ENCODE data around the gene ACBD6. TPM values are rescaled to one million over a fixed set of nuclear protein-coding genes. Genes with fewer than 3 reads are reported as not detected.

The ACBD6 gene
- polyA plus RNA-seq, 3 donors, result 68.3 to 84.1 (median 76.7) TPM

DNA sequence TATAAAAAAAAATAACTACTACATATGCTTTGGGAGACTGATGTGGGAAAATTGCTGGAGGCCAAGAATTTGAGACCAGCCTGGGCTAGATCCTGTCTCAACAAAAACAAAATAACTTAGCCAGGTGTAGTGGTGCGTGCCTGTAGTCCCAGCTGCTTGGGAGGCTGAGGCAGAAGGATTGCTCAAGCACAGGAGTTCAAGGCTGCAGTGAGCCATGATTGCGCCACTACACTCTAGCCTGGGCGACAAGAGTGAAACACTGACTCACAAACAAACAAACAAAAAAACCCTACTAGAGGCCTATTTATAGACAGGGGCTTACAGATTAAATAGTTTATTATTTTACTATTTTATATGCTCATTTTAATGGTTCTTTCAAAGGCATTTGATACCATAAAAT lies 192.3 kb downstream of the ACBD6 start:
- DNase-seq, result no peak

DNA sequence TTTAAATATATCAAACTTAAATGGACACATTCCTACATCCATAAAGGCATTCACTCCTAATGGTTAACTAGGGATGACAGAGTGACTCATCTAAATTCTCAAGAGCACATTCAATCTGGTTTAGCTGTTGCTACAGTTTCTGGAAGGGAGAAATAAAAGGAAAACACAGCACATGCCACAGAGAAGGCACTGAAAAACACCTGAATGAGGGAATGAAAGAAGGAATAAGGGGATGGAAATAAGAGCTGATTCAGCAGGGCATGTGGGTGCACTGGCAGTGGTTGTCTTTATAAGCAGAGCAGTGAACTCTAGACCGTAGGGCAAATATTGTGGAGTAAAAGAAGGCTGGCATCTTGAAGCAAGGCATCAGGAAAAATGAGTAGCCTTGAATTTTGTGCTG lies 193.0 kb downstream of the ACBD6 start:
- DNase-seq, result no peak

DNA sequence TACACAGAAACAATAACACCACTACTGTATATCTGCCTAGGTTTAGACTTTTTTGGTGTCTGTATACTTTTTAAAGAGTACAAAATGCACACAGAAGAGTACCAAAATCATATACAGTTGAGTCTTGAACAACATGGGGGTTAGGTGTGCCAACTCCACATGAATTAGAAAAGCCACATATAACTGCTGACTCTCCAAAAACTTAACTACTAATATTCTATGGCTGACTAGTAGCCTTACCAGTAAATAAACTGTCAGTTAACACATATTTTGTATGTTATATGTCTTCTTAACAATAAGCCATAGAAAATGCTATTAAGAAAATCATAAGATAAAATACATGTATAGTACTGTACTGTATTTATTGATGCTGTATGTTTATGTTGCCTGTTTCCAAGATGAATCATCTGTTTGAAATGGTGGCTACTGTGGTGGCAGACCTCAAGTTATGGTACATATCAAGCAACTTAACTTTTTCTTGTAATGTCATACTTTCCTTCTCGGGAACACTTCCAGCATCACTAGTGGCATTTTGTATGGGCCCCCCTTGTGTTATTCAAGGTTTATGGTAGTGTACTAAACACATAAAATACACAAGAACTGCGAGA lies 201.1 kb downstream of the ACBD6 start:
- no peak for DNase-seq

DNA sequence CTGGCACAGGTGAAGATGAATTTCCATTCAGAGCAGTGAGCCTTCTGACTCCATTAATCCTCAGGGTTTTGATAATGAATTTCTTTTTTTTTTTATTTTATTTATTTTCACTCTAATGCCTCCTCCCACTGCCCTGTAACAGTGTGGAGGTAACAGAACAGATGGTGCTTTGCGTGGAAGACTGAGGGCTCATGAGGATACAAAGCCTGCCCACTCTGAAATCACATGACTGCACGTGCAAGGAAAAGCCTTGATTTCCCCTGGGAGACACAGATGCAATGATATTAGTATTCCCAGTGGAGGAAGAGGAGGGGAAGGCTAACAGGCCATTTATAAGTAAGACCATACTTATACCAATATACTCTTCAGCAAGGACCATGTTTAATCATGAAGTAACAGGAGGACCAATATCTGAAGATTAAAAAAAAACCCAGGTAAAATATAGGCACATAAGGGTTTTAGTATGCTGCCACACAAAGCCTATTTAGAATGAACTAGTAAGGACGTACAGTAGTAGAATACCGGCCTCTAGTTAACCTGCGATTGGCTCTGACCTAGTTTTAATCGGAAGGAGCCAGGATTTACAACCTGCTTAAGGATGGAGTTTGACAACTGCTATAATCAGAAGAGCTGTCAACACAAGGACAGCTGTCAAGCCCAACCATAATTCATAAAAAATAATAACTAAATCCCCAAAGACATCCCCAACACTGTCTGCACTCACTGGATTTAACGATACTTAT lies 202.7 kb downstream of the ACBD6 start:
- no peak for DNase-seq

DNA sequence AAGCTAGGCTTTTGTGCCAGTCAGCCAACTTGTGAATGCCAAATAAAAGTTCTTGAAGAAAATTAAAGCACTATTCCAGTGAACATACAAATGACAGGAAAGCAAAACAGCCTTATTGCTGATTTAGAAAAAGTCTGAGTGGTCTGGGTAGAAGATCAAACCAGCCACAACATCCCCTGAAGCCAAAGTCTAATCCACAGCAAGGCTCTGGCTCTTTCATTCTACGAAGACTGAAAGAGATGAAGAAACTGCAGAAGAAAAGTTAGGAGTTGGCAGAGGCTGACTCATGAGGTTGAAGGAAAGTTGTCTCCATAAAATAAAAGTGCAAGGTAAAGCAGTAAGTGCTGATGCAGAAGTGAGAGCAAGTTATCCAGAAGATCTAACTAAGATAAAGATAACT lies 206.4 kb downstream of the ACBD6 start:
- no peak for DNase-seq

DNA sequence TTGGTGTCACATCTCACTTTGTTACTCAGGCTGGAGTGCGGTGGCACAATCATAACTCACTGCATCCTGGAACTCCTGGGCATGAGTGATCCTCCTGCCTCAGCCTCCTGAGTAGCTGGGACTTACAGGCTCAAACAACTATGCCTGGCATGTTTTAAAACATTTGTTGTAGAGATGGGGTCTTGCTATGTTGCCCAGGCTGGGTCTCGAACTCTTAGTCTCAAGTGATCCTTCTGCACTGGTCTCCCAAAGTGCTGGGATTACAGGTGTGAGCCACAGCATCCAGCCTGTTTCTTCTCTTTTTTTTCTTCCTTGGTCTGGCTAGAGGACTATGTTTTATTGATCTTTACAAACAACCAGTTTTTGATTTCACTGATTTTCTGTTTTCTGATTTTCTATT lies 207.7 kb downstream of the ACBD6 start:
- no peak for DNase-seq

DNA sequence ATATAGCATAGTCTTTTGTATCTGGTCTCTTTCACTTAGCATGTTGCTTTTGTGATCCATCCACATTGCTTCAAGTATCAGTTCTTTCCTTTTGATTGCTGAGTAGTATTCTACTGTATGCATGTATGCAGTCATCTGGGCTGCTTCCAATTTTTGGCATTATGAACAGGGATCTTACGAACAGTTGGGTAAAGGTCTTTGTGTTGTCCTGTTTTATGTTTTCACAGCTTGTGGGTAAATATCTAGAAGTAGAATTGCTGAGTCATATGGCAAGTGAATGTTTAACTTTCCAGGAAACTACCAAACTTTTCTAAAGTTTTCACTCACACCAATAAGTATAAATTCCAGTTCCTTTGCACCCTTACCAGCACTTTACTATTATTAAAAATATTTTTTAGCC lies 211.4 kb downstream of the ACBD6 start:
- DNase-seq, result no peak

DNA sequence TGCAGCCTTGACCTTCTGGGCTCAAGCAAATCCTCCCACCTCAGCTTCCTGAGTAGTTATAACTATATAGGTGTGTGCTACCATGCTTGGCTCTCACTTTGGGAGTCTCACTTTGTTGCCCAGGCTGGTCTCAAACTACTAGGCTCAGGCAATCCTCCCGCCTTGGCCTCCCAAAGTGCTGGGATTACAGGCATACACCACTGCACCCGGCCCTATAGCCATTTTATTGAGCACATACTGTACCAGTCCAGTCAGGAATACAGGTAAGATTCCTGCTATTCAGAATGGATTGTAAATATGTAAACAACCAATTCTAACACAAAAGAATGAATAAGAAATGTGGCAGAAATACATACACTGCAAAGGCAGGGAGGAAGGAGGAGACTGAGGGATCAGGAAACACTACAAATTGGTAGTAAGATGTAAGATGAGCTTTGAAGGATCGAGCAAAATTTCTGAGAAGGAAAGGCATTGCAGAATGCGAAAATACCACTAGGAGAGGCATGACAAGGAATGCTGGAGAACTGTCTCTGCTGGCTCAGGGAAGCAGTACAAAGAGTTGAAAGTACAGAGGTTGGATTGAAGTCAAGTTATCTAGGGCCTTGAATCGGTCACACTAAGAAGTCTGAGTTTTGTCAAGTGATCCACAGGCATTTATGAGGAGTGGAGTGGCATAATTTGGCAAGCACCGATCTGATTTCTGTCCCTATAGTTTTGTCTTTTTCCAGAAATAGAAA lies 211.9 kb downstream of the ACBD6 start:
- no peak for DNase-seq

DNA sequence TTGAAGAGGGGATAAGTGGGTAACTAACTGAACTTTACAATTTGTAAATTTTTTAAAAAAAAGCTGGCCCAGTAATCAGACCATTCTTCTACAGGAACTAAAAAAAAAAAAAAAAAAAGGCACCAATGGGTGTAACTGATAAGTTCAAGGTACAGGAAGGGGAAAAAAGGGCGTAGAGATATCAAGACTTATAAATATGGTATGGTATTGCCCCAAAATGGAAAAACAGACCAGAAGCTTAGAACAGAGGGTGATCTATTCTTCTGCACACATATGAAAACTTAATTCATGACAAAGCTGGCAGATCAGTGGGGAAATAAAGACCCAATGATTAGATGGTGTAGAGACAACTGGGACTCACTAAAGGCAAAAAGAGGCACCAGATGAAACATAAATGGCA lies 213.4 kb downstream of the ACBD6 start:
- DNase-seq, result no peak

DNA sequence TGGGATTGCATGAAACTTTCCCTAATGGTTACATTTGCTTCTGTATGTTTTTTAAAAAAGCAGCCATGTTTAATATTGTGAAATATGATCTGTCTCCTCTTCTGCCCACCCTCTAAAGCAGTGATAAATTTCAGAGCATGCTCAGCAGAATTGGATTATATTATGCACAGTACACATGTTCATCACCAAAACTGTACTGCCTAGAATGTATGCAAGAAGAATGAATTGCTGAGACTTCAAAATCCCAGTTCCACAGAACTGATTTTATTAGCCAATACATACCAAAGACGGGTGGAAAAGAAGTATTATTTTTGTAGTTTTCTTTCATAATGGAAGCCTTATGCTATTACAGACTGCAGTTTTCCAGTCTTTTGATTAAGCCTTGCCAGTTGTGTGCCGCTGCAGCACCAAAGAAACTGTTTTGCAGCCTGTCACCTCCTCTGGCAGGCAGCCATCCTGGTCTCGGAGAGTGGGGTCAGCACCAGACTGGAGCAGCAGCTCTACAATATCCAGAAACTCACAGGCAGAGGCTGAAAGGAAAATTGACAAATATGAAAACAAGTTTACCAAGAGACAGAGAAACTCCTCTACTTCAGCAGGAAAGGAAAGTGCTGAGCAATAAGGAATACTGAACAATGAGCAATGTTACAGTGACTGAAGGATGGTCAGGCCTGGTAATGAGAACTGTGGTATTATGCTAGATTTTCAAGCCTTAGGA lies 214.2 kb downstream of the ACBD6 start:
- no peak for DNase-seq

DNA sequence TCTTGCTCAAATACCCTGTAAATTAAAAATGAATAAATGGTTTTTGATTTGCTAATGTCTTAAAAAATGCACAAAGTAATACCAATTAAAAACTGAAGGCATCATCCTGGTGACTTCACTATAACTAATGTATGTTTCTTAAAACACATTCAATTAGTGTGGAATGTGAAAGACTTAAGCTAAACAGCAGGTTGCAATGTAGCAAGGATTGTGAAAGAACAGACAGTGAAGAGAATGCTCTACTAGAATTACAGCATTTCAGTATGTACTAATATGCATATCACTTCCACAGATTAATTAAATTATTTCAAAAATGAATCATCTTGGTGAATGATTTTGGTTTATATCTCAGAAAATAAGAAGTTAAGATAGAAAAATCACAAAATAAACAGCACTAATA lies 216.0 kb downstream of the ACBD6 start:
- DNase-seq, result no peak

DNA sequence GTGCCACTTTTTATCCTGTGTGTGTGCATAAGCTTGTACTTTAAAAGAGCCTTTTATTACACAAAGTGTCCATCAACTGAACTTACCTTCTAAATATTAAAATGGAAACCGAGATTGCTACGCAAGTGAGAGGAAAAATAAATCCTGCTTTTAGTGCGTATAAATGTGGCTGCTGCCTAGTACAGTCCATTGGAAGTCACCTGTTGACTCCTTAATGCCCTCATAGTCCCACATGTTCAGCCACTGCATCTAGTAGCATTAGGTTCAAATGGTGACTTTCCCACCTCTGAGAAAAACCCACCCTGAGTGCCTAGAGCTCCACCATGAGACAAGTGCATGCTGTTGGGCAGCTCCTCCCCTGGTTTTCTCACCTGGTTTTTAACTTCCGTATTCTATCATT lies 219.3 kb downstream of the ACBD6 start:
- no peak for DNase-seq

DNA sequence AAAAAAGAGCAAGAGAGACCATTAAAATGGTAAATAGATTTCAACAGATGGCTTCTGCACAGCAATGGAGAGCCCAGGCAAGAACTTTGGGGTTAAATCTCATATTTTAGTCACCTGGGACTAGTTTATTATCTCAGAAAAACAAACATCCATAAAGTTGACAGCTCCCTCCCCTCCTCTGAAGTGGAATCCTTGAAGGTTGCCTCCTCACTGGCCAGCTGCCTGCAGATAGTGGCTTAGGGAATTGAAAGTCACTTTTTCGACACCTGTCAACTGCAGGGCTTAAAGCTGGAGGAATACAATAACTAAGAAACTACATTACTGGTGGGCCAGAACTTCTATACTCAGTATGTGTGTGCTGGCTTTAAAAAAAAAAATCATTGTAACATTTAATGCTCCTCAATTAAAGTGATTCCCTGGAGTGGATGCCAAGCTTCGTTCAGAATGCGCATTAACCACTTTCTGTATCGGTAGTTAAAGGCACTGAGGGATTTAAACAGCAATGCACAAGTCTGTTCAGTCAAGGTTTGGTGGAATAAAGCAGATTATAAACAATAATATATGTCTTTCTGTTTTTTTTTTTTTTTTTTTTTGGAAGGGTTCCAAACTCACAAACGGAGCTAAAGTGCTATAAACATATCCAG lies 219.9 kb downstream of the ACBD6 start:
- DNase-seq, result no peak

DNA sequence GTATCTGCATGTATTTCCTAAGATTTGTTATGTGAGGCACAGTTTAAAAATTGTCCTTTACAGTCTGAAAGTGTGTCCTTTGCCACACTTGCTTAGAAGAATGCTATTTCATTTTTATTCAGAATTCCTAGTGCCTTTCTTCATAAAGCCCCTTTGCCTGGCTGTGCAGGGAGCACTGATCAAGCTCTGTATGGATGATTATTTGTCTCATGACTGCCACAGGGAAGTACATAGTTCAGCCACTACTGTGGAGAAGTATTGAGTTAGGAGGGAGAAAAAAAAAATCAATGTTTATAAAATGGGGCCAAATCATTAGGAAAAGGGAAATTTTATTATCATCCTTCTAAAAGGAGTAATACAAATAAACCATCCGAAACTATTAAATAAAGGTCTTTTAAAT lies 220.9 kb downstream of the ACBD6 start:
- DNase-seq, result no peak

DNA sequence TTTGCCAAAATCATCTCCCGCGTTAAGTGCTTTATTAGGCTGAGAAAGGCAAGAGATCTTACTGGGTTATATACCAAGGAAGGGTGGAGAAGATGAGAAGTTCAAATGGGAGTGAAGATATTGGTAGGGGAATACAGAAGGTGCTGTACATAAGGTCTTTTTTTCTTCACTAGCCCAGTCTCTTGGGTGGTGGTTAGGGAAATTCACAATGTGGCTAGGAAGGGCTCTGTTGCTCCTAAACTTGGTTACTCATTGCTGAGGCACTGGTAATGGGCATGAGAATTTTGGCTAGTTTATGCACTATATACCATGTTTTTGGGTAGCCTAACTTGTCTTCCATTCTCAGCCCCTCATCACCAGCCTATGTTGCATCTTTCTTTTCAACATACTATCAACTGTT lies 221.8 kb downstream of the ACBD6 start:
- no peak for DNase-seq

DNA sequence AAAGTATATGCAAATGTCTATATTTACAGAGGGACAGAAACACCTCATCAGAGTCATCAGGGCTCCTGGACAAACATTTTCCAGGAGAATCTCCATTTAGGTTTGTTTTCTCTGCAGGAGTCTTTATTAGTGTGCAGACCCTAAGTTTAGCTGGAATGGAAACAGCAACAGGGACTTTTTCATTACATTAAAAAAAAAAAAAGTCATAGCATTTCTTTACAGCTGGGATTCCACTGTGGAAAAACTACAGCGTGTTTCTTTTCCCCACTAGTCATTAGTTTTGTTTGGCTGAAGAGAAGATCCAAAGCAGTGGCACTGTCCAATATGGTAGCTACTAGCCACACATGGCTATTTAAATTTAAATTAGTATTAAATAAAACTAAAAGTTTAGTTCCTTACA lies 222.7 kb downstream of the ACBD6 start:
- no peak for DNase-seq

DNA sequence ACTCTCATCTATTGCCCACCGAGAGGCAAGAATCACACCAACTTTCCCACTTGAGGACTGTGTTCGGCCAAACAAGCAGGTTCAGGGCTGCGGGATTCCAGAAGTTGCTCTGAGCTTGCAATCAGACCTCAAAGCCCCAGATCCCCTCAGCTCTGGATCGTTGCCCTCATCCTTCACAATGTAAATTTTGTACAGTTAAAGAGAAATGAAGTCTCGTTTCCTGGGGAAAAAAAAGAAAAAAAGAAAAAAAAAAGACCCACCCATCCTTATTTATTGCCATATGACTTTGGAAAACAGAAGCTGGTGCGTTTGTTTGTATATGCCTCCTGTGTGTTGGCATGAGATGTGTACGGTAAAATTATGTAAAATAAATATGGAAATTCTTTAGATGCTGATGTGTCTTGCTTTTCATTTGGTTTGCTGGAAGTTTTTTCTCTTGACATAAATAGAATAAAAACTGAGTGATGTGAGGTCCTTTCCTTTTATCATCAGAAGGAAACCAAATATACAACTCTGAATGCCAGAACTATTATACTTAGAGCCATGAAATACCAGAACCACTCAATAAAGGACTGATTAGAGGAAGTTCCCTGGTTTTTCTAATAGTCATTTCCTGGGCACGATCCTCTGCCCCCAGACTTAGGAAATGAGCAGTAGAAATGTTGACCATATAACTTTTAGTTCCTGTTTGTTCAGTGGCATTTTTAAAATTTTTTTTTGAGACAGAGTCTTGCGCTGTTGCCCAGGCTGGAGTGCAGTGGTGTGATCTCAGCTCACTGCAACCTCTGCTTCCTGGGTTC lies 223.6 kb downstream of the ACBD6 start:
- DNase-seq, result no peak

DNA sequence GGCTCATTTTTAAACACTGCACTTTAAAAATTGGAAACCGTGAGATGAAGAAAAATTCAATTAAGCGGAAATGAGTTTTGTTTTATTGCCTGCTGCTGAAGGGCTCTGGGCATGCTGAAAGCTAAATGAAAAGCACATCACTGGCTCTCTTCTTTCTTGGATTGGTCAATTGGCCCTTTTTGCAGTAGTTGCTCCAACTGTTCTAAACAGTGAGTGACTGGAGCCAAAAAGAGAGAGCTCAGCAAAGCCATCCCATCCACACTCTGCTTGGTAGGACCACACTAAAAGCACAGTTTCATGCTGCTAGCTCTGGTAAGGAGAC lies 224.2 kb downstream of the ACBD6 start:
- DNase-seq, result no peak

DNA sequence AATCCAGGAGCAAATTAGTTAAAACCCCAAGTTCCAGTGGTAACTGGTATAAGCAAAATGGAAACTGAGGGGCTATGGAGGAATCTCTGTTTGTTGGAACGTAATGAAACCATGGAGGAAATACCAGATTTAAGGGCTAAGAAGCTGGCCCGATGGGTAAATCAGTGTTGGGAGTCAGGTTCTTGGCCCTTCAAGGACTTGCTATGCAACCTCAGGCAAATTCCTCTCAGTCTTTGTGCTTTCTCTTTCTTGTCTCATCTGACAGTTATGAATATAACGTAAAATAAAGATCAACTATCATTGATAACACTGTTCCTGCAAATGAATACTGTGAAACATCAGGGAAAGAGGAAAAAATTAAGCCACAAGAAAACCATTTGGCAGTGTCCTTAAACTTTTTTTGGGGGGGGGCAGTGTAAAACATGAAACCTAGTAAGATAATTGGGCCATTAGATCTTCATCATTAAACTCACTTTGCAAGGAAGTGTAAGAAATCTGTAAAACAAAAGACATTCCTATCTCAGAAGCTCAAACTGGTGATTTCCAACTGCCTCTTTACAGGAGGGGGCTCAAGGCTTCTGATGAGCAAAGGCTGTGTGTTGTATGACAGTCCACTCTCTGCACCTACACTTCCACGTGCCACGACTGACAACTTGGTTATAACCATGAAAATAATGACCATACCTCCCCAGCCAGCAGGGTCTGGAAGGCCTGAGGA lies 224.7 kb downstream of the ACBD6 start:
- DNase-seq, result no peak

DNA sequence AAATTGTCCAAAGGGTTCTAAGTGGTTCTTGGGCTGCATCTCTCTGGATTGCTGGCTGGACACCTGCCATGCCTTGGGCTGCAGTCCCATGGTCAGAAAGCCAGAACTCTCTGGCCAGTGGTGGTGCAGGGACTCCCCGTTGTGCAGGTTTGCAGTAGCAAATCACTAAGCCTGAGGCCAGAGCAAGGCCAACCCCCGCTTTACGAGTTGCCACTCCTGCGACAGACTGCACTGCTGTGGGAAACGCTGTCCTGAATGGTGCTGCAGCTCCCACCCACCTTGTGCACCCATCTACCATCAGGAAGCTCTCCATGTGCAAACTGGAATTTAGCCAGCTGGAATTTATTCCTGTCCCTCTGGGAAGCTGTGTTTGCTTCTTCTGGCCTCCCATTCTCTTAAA lies 226.7 kb downstream of the ACBD6 start:
- no peak for DNase-seq

DNA sequence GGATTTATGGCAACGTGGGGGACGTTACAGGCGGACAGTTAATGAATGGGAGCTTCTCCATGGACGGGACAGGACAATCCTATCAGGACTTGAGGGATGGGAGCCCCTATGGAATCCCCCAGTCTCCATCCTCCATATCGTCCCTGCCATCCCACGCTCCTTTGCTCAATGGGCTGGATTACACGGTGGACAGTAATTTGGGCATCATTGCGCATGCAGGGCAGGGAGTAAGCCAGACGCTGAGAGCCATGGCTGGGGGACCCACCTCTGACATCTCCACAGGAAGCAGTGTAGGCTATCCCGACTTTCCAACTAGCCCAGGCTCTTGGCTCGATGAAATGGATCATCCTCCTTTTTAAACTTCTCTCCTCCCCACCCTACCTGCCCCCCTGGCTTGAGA lies 228.2 kb downstream of the ACBD6 start:
- no peak for DNase-seq
